CD8-positive, alpha-beta memory T cell (primary cell): ENCODE measurements around the gene PIAS3. TPM values are rescaled to one million over a fixed set of nuclear protein-coding genes. Genes with fewer than 3 reads are reported as not detected.

Source experiments
- CTCF ChIA-PET: fragments of 350-600 bp; sonication (Branson Sonifier 250); formaldehyde crosslinking; loops from one replicate; lab custom pipeline; 2021; ENCODE audit warnings: antibody characterized with exemption; lab: Charles Lee
- POLR2A ChIA-PET: fragments of 350-600 bp; sonication (Branson Sonifier 250); formaldehyde crosslinking; loops from one replicate; lab custom pipeline; 2021; ENCODE audit warnings: antibody characterized with exemption; lab: Charles Lee
- DNase-seq, 5 donors: peaks; one replicate each; pipeline versions ENCODE4 v3.0.0 to v3.0.0-alpha.2; 2020 to 2022; ENCODE audit warnings: mixed read lengths in 1 of 5
- H3K27ac ChIP-seq: one replicate; pipeline ENCODE4 v1.7.0; 2013; ENCODE audit warnings: low read depth, mild to moderate bottlenecking, low read length, moderate library complexity
- H3K27me3 ChIP-seq: 2 replicates; pipeline ENCODE4 v1.7.0; 2013; ENCODE audit warnings: low read length, mild to moderate bottlenecking; ENCODE audit not compliant: insufficient read depth, poor library complexity, severe bottlenecking
- H3K36me3 ChIP-seq: 2 replicates; pipeline ENCODE4 v1.7.0; 2013; ENCODE audit warnings: mild to moderate bottlenecking, low read length, moderate library complexity; ENCODE audit not compliant: insufficient read depth
- H3K4me1 ChIP-seq: 2 replicates; pipeline ENCODE4 v1.7.0; 2013; ENCODE audit warnings: mild to moderate bottlenecking, low read length, moderate library complexity; ENCODE audit not compliant: insufficient read depth
- H3K4me3 ChIP-seq: 2 replicates; pipeline ENCODE4 v1.7.0; 2013; ENCODE audit warnings: mild to moderate bottlenecking, low read length
- H3K9me3 ChIP-seq: 2 replicates; pipeline ENCODE4 v1.7.0; 2013; ENCODE audit warnings: mild to moderate bottlenecking, low read length
- H3K27ac Mint-ChIP-seq, 8 donors: one replicate each; pipeline ENCODE4 v1.8.0; 2020 to 2021; ENCODE audit warnings: mixed read lengths in 8 of 8, mild to moderate bottlenecking in 6 of 8, inconsistent platforms in 3 of 8, moderate library complexity in 3 of 8
- H3K27me3 Mint-ChIP-seq, 2 donors: one replicate each; pipeline ENCODE4 v1.8.0; 2020 to 2021; ENCODE audit warnings: mixed read lengths in 2 of 2, mild to moderate bottlenecking in 1 of 2, moderate library complexity in 1 of 2
- H3K36me3 Mint-ChIP-seq, 3 donors: one replicate each; pipeline ENCODE4 v1.8.0; 2020 to 2021; ENCODE audit warnings: mixed read lengths in 3 of 3, inconsistent platforms in 1 of 3, mild to moderate bottlenecking in 1 of 3
- H3K4me1 Mint-ChIP-seq, 3 donors: one replicate each; pipeline ENCODE4 v1.8.0; 2020 to 2021; ENCODE audit warnings: mixed read lengths in 3 of 3, inconsistent platforms in 1 of 3, mild to moderate bottlenecking in 1 of 3
- H3K4me3 Mint-ChIP-seq, 7 donors: one replicate each; pipeline ENCODE4 v1.8.0; 2020 to 2021; ENCODE audit warnings: mixed read lengths in 7 of 7, mild to moderate bottlenecking in 6 of 7, moderate library complexity in 4 of 7, inconsistent platforms in 2 of 7
- H3K9me3 Mint-ChIP-seq, 5 donors: one replicate each; pipeline ENCODE4 v1.8.0; 2020 to 2022; ENCODE audit warnings: mixed read lengths in 5 of 5, mild to moderate bottlenecking in 3 of 5, moderate library complexity in 2 of 5, inconsistent platforms in 1 of 5
- polyA plus RNA-seq: library from polyadenylated mRNA; unstranded; fragments of 300-500 nt; fragmentation: Illumina TruSeq; gene quantifications from one replicate; pipeline ENCODE4 v1.2.3, GENCODE V29; 2021
- total RNA-seq, 2 experiments: library from RNA; stranded (reverse); gene quantifications; one replicate each; pipeline ENCODE4 v1.2.3, GENCODE V29; 2021

PIAS3 gene
- total and polyA plus RNA-seq, 3 experiments from 2014 or later = 16.7 to 21.2 (median 18.3) TPM

DNA sequence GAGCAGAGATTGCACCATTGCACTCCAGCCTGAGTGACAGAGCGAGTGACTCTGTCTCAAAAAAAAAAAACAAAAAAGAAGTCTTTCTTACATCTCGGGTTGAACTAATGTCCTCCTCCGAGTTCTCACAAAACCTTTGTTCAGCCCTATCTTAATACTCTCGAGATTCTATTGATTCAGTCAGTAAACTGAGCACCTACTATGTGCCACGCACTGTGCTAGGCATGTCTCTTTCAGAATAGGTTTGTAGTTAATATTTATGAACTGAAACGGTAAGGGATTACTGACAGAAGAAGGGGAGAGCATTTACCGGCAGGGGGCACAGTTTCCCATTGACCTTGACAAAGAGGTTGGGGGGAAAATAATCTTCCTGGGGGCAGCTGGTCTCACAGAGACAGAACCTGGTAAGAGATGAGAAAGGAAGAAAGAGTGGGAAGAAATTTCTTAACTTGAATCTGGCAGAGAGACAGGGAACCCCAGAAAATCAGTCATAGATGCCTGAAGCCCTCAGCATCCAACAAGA, 3.4 kb downstream of the PIAS3 start:
- peak overlapping the region in 2 of 7 donors; percentile 40 to 88 for H3K4me3 Mint-ChIP-seq
- H3K9me3 Mint-ChIP-seq = no peaks in the 10 kb centered on the region
- ChIA-PET POLR2A (no interaction called here), CTCF (interaction anchor here (10.2 kb wide), 1 partner anchor 8 kb away, joined by 160 read pairs; the partner anchor contains the start of gene NUDT17)
- Histone ChIP-seq H3K4me1 (peaks cover 13% of the 10 kb centered on the region), H3K9me3 (no peaks in the 10 kb centered on the region), H3K4me3 (no peak overlapping the region), H3K36me3 (peaks cover 10% of the 10 kb centered on the region), H3K27ac (no peak overlapping the region), H3K27me3 (no peaks in the 10 kb centered on the region)
- H3K27ac Mint-ChIP-seq = peak overlapping the region in 3 of 8 donors; percentile 16 to 83 (median 72)
- DNase-seq = no peak
- peaks cover 11 to 29% (median 29%) of the 10 kb centered on the region in 3 donors for H3K4me1 Mint-ChIP-seq
- H3K27me3 Mint-ChIP-seq = peaks cover 0 to 1% of the 10 kb centered on the region in 2 donors
- H3K36me3 Mint-ChIP-seq = peaks cover 5 to 63% (median 11%) of the 10 kb centered on the region in 3 donors

- peak overlapping the region in 2 of 8 donors; percentile 5 to 69 for H3K27ac Mint-ChIP-seq
- CTCF ChIA-PET = interaction anchor here (0.7 to 7.1 kb wide), 6 partner anchors 10 to 163 kb away, joined by 3 to 160 read pairs (median 4); partner anchors contain the start of gene PIAS3
- no peaks in the 10 kb centered on the region for H3K9me3 ChIP-seq
- H3K4me3 ChIP-seq = no peak overlapping the region
- H3K9me3 Mint-ChIP-seq = no peaks in the 10 kb centered on the region
- H3K27ac ChIP-seq = no peak overlapping the region
- no peak overlapping the region for H3K4me3 Mint-ChIP-seq
- peaks cover 10% of the 10 kb centered on the region for H3K4me1 ChIP-seq
- POLR2A ChIA-PET = interaction anchor here (5.4 kb wide), 1 partner anchor 9 kb away, joined by 44 read pairs; the partner anchor contains the start of gene PIAS3
- H3K36me3 ChIP-seq = peaks cover 6% of the 10 kb centered on the region
- peaks cover 0 to under 1% of the 10 kb centered on the region in 2 donors for H3K27me3 Mint-ChIP-seq
- H3K36me3 Mint-ChIP-seq = peaks cover 5 to 56% (median 14%) of the 10 kb centered on the region in 3 donors
- no peaks in the 10 kb centered on the region for H3K27me3 ChIP-seq
- H3K4me1 Mint-ChIP-seq = peaks cover 5 to 7% (median 6%) of the 10 kb centered on the region in 3 donors
- DNase-seq = no peak
Measured at GRCh38 chr1:145849356-145850160, 9.3 kb downstream of the PIAS3 start.

GRCh38 chr1:145847827-145848226, 11.1 kb downstream of the PIAS3 start:
- POLR2A ChIA-PET = interaction anchor here (0.5 to 5.4 kb wide), 2 partner anchors 11 to 13 kb away, joined by 3 to 44 read pairs; partner anchors contain the start of gene PIAS3
- H3K4me1 Mint-ChIP-seq = peaks cover 5 to 7% (median 6%) of the 10 kb centered on the region in 3 donors
- H3K27ac Mint-ChIP-seq = peak overlapping the region in 5 of 8 donors; percentile 17 to 92 (median 44)
- H3K27me3 Mint-ChIP-seq = no peaks in the 10 kb centered on the region
- DNase-seq = no peak
- H3K9me3 Mint-ChIP-seq = no peaks in the 10 kb centered on the region
- Histone ChIP-seq H3K27me3 (no peaks in the 10 kb centered on the region), H3K4me3 (no peak overlapping the region), H3K4me1 (peaks cover 10% of the 10 kb centered on the region), H3K27ac (no peak overlapping the region), H3K9me3 (no peaks in the 10 kb centered on the region), H3K36me3 (peaks cover 6% of the 10 kb centered on the region)
- H3K4me3 Mint-ChIP-seq = peak overlapping the region in 1 of 7 donors; percentile 38
- CTCF ChIA-PET = interaction anchor here (1.2 to 7.1 kb wide), 8 partner anchors 11 to 165 kb away, joined by 4 to 160 read pairs (median 24); partner anchors contain the start of genes LIX1L, PIAS3 and RBM8A
- peaks cover 5 to 42% (median 12%) of the 10 kb centered on the region in 3 donors for H3K36me3 Mint-ChIP-seq

DNA sequence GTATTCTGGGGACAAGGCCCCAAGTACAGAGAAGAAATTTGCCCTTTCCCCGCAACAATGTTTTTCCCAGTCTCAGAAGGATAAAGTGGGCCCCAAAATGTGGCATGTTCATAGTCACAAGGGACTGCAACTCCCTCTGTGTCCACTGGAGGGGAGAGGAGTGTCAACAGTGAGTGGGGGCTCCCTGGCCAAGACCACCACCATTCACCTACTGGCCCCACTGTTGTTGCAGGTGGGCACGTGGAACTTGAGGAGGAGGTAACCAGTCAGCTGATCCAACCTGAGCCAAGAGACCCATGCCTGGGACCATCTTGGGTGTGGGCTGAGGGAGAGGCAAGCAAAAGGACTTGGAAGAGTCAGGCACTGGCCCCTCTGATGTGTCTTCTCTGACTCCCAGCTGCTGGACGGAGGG, 12.7 kb downstream of the PIAS3 start:
- H3K9me3 Mint-ChIP-seq = no peaks in the 10 kb centered on the region
- POLR2A ChIA-PET = interaction anchor here (1.0 to 5.4 kb wide), 3 partner anchors 12 to 192 kb away, joined by 5 to 44 read pairs (median 6); partner anchors contain the start of gene PIAS3
- Histone ChIP-seq H3K9me3 (no peaks in the 10 kb centered on the region), H3K36me3 (peaks cover 15% of the 10 kb centered on the region), H3K27ac (peak overlapping the region; percentile 68), H3K4me1 (peaks cover 10% of the 10 kb centered on the region), H3K27me3 (no peaks in the 10 kb centered on the region), H3K4me3 (peak overlapping the region; percentile 75)
- H3K36me3 Mint-ChIP-seq = peaks cover 5 to 45% (median 21%) of the 10 kb centered on the region in 3 donors
- H3K27me3 Mint-ChIP-seq = no peaks in the 10 kb centered on the region
- peak in 3 of 5 donors; percentile 20 to 52 (median 34) for DNase-seq
- H3K27ac Mint-ChIP-seq = peak overlapping the region in 7 of 8 donors; percentile 51 to 89 (median 83)
- H3K4me3 Mint-ChIP-seq = no peak overlapping the region
- H3K4me1 Mint-ChIP-seq = peaks cover 5 to 7% (median 6%) of the 10 kb centered on the region in 3 donors
- CTCF ChIA-PET = interaction anchor here (0.8 to 7.1 kb wide), 36 partner anchors 12 to 200 kb away, joined by 3 to 160 read pairs (median 10); partner anchors contain the start of genes ANKRD34A, ANKRD35, ITGA10 and LIX1L

GRCh38 chr1:145845514-145846161, 13.2 kb downstream of the PIAS3 start, which contains the start of gene NUDT17:
Gene NUDT17 (plus strand): TSS chr1:145845630. CDS start chr1:145845641, 11 bp downstream.
- Mint-ChIP-seq H3K27ac (peak within 1 kb of the TSS in 7 of 8 donors; percentile 51 to 89 (median 83)), H3K4me3 (no peak within 1 kb of the TSS), H3K4me1 (peaks cover 5 to 7% (median 6%) of the 10 kb centered on the region in 3 donors), H3K27me3 (no peaks in the 10 kb centered on the region), H3K36me3 (peaks cover under 1 to 45% (median 18%) of the 10 kb centered on the region in 3 donors), H3K9me3 (no peaks in the 10 kb centered on the region)
- DNase-seq = peak; percentile 65 to 84 (median 71)
- peaks cover 20% of the 10 kb centered on the region for H3K36me3 ChIP-seq
- peak within 1 kb of the TSS; percentile 68 for H3K27ac ChIP-seq
- H3K4me3 ChIP-seq = peak within 1 kb of the TSS; percentile 75
- H3K9me3 ChIP-seq = no peaks in the 10 kb centered on the region
- POLR2A ChIA-PET = interaction anchor here (0.6 to 5.4 kb wide), 13 partner anchors 13 to 192 kb away, joined by 3 to 44 read pairs (median 4); partner anchors contain the start of genes PIAS3 and RBM8A
- no peaks in the 10 kb centered on the region for H3K27me3 ChIP-seq
- H3K4me1 ChIP-seq = peaks cover 10% of the 10 kb centered on the region
- CTCF ChIA-PET = interaction anchor here (0.5 to 7.1 kb wide), 53 partner anchors 11 to 201 kb away, joined by 3 to 160 read pairs (median 7); partner anchors contain the start of genes ANKRD34A, ANKRD35, HJV and ITGA10

GRCh38 chr1:145845144-145845513, 13.8 kb downstream of the PIAS3 start:
- Histone ChIP-seq H3K36me3 (peaks cover 17% of the 10 kb centered on the region), H3K4me1 (peaks cover 10% of the 10 kb centered on the region), H3K27ac (no peak overlapping the region), H3K9me3 (no peaks in the 10 kb centered on the region), H3K4me3 (peak overlapping the region; percentile 75), H3K27me3 (no peaks in the 10 kb centered on the region)
- Mint-ChIP-seq H3K36me3 (peaks cover 0 to 44% (median 14%) of the 10 kb centered on the region in 3 donors), H3K9me3 (no peaks in the 10 kb centered on the region), H3K27ac (no peak overlapping the region), H3K4me1 (peaks cover 5 to 7% (median 6%) of the 10 kb centered on the region in 3 donors), H3K4me3 (no peak overlapping the region), H3K27me3 (no peaks in the 10 kb centered on the region)
- DNase-seq = no peak
- ChIA-PET POLR2A (interaction anchor here (0.6 to 5.4 kb wide), 13 partner anchors 13 to 193 kb away, joined by 3 to 44 read pairs (median 4); partner anchors contain the start of genes PIAS3 and RBM8A), CTCF (interaction anchor here (0.5 to 7.1 kb wide), 51 partner anchors 9 to 201 kb away, joined by 3 to 160 read pairs (median 7); partner anchors contain the start of genes ANKRD34A, ANKRD35, ITGA10 and LIX1L)

GRCh38 chr1:145843031-145843430, 15.8 kb downstream of the PIAS3 start:
- H3K4me3 Mint-ChIP-seq = no peak overlapping the region
- POLR2A ChIA-PET = no interaction called here

More at GRCh38 chr1:145843031-145843430, 15.8 kb downstream of the PIAS3 start:
- H3K27me3 Mint-ChIP-seq = no peaks in the 10 kb centered on the region
- peaks cover 5 to 7% (median 6%) of the 10 kb centered on the region in 3 donors for H3K4me1 Mint-ChIP-seq
- peaks cover 0 to 45% (median 14%) of the 10 kb centered on the region in 3 donors for H3K36me3 Mint-ChIP-seq
- H3K4me3 ChIP-seq = no peak overlapping the region
- CTCF ChIA-PET = interaction anchor here (1.4 to 2.7 kb wide), 2 partner anchors 29 to 166 kb away, joined by 4 to 16 read pairs; no protein-coding TSS in a partner anchor
- no peak for DNase-seq
- peaks cover 27% of the 10 kb centered on the region for H3K36me3 ChIP-seq
- H3K27ac ChIP-seq = no peak overlapping the region
- H3K9me3 ChIP-seq = no peaks in the 10 kb centered on the region
- H3K27me3 ChIP-seq = no peaks in the 10 kb centered on the region
- no peaks in the 10 kb centered on the region for H3K9me3 Mint-ChIP-seq
- H3K27ac Mint-ChIP-seq = no peak overlapping the region
- peaks cover 10% of the 10 kb centered on the region for H3K4me1 ChIP-seq
